Tibial nerve (tissue), 4 donors: ENCODE data around the gene MTX3. TPM values are rescaled to one million over a fixed set of nuclear protein-coding genes. Genes with fewer than 3 reads are reported as not detected.

Experiments
- DNase-seq, 2 donors: peaks; one replicate each; pipeline ENCODE4 v3.0.0-alpha.2; 2019; ENCODE audit warnings: low spot score in 2 of 2
- H3K27ac ChIP-seq, 4 donors: fragments of 200-600 bp; sonication (generic) in 3 of 4; one replicate each; pipeline ENCODE4 v1.5.1; 2017 to 2019; ENCODE audit warnings: mild to moderate bottlenecking in 1 of 4
- H3K27me3 ChIP-seq, 2 donors: fragments of 200-600 bp; sonication (generic) in 1 of 2; one replicate each; pipeline versions ENCODE4 v1.5.1 to v1.6.0; 2017 to 2019
- H3K36me3 ChIP-seq, 3 donors: fragments of 200-600 bp; sonication (generic); one replicate each; pipeline ENCODE4 v1.5.1; 2018 to 2019
- H3K4me1 ChIP-seq, 4 donors: fragments of 200-600 bp; sonication (generic) in 3 of 4; one replicate each; pipeline ENCODE4 v1.5.1; 2017 to 2019
- H3K4me3 ChIP-seq, 4 donors: fragments of 200-600 bp; sonication (generic) in 3 of 4; one replicate each; pipeline ENCODE4 v1.5.1; 2017 to 2019; ENCODE audit warnings: mild to moderate bottlenecking in 1 of 4, moderate library complexity in 1 of 4
- H3K9me3 ChIP-seq, 4 donors: fragments of 200-600 bp; sonication (generic) in 3 of 4; one replicate each; pipeline ENCODE4 v1.5.1; 2017 to 2019
- EP300 ChIP-seq, 2 donors: sonication (generic); formaldehyde crosslinking; IDR thresholded peaks; one replicate each; pipeline ENCODE4 v1.6.1; 2017; ENCODE audit warnings: antibody characterized with exemption in 2 of 2, mild to moderate bottlenecking in 1 of 2
- POLR2A ChIP-seq, 2 donors: fragments of 450-650 bp; IDR thresholded peaks; one replicate each; pipeline ENCODE4 v1.6.1; 2017; ENCODE audit warnings: antibody characterized with exemption in 2 of 2, mild to moderate bottlenecking in 2 of 2, moderate library complexity in 2 of 2
- WGBS, 2 donors: methylation state at CpG; one replicate each; pipeline ENCODE4 v1.1.5; 2018; 5-methylcytosine and 5-hydroxymethylcytosine counted together
- total RNA-seq, 4 donors: library from RNA; depleted of rRNA; stranded (reverse); fragments of >200 nt; gene quantifications; one replicate each; pipeline ENCODE4 v1.1.0, GENCODE V29; 2016
- TF ChIP-seq, protein P1 (sequence below), 5 experiments: fragments of 200-600 bp in 3 of 5; fragments of 450-650 bp in 2 of 5; sonication (generic) in 3 of 5; IDR thresholded peaks; one replicate each; pipeline ENCODE4 v1.5.1; 2016 to 2019; ENCODE audit warnings: antibody characterized with exemption in 5 of 5, mild to moderate bottlenecking in 3 of 5, moderate library complexity in 2 of 5

Gene MTX3
- total RNA-seq, 4 donors from 2014 or later: 12.0 to 20.1 (median 18.4) TPM

DNA sequence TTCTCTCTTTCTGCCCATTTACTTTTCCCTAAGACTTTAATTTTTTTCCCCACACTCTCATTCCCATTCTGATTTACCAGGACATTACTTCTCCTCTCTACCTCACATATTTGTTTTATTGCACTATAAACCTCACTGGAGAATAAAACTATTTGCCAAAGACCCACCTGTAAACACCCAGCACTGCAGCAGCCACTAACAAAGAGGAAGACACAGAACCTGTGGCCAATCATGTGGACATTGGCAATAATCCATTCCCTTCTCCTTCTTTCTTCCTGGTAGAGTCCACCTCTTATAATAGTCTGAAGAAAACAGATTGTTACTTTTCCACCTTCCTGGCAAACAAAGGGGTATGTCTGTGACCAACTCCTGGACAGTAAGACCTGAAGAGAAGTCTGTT lies 35.8 kb upstream of the MTX3 start:
- Histone ChIP-seq H3K9me3 (no peaks in the 10 kb centered on the region), H3K4me3 (no peak overlapping the region), H3K27ac (no peak overlapping the region), H3K36me3 (no peaks in the 10 kb centered on the region), H3K27me3 (no peaks in the 10 kb centered on the region), H3K4me1 (no peaks in the 10 kb centered on the region)
- TF ChIP-seq, protein P1, sequence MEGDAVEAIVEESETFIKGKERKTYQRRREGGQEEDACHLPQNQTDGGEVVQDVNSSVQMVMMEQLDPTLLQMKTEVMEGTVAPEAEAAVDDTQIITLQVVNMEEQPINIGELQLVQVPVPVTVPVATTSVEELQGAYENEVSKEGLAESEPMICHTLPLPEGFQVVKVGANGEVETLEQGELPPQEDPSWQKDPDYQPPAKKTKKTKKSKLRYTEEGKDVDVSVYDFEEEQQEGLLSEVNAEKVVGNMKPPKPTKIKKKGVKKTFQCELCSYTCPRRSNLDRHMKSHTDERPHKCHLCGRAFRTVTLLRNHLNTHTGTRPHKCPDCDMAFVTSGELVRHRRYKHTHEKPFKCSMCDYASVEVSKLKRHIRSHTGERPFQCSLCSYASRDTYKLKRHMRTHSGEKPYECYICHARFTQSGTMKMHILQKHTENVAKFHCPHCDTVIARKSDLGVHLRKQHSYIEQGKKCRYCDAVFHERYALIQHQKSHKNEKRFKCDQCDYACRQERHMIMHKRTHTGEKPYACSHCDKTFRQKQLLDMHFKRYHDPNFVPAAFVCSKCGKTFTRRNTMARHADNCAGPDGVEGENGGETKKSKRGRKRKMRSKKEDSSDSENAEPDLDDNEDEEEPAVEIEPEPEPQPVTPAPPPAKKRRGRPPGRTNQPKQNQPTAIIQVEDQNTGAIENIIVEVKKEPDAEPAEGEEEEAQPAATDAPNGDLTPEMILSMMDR (IDR thresholded peaks at IDR 0.05): no peak
- TF ChIP-seq EP300 (IDR thresholded peaks at IDR 0.05): no peak
- no peak for TF ChIP-seq POLR2A (IDR thresholded peaks at IDR 0.05)
- DNase-seq: no peak

DNA sequence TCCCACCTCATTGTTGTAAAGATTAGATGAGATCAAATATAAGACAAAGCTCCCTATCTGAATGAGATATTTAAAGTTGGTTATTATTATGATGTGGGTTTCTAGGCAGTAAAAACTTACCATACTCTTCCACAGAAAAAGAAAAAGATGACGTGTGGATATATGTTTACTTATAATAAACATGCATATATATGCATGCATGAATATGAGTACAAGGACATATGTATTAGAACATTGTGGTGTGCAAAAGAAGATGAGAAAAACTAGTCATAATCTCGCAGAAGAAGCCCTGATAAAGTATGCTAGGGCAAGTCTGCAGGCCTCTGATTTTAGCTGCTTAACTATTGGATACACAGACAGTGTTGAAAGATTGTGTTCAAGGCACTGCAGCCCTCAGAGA lies 34.0 kb upstream of the MTX3 start:
- WGBS, 2 donors: 85 to 94% methylated on average over 2 of the region's 2 CpGs
- Histone ChIP-seq H3K9me3 (no peaks in the 10 kb centered on the region), H3K27ac (no peak overlapping the region), H3K4me1 (no peaks in the 10 kb centered on the region), H3K36me3 (no peaks in the 10 kb centered on the region), H3K4me3 (no peak overlapping the region), H3K27me3 (no peaks in the 10 kb centered on the region)
- DNase-seq: no peak
- TF ChIP-seq, protein P1 (IDR thresholded peaks at IDR 0.05): no peak
- TF ChIP-seq POLR2A (IDR thresholded peaks at IDR 0.05): no peak
- TF ChIP-seq EP300 (IDR thresholded peaks at IDR 0.05): no peak

DNA sequence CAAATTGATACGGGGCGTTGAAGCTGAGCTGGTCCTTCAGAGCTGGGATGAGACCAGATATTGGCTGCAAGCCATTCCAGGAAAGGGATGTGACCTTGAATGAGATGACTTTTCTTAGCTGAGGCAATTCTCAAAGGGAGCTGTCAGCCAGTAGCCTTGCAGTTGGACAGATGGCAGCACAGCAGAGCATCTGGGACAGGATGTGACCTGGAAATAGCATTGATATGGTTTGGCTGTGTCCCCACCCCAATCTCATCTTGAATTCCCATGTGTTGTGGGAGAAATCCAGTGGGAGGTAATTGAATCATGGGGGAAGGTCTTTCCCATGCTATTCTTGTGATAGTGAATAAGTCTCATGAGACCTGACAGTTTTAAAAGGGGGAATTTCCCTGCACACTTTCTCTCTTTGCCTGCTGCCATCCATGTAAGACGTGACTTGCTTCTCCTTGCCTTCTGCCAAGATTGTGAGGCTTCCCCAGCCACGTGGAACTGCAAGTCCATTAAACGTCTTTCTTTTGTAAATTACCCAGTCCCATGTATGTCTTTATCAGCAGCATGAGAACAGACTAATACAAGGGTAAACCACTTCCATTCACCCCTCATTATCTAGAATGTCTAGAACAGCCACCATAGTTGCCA lies 19.8 kb upstream of the MTX3 start:
- H3K4me1 ChIP-seq: peaks cover 0 to 7% (median 0%) of the 10 kb centered on the region in 4 donors
- H3K4me3 ChIP-seq: no peak overlapping the region
- DNase-seq: no peak
- WGBS, 2 donors: 78% methylated on average over 5 of the region's 5 CpGs
- H3K36me3 ChIP-seq: no peaks in the 10 kb centered on the region
- no peak for TF ChIP-seq POLR2A (IDR thresholded peaks at IDR 0.05)
- TF ChIP-seq, protein P1 (IDR thresholded peaks at IDR 0.05): no peak
- H3K27me3 ChIP-seq: no peaks in the 10 kb centered on the region
- no peaks in the 10 kb centered on the region for H3K9me3 ChIP-seq
- no peak overlapping the region for H3K27ac ChIP-seq

DNA sequence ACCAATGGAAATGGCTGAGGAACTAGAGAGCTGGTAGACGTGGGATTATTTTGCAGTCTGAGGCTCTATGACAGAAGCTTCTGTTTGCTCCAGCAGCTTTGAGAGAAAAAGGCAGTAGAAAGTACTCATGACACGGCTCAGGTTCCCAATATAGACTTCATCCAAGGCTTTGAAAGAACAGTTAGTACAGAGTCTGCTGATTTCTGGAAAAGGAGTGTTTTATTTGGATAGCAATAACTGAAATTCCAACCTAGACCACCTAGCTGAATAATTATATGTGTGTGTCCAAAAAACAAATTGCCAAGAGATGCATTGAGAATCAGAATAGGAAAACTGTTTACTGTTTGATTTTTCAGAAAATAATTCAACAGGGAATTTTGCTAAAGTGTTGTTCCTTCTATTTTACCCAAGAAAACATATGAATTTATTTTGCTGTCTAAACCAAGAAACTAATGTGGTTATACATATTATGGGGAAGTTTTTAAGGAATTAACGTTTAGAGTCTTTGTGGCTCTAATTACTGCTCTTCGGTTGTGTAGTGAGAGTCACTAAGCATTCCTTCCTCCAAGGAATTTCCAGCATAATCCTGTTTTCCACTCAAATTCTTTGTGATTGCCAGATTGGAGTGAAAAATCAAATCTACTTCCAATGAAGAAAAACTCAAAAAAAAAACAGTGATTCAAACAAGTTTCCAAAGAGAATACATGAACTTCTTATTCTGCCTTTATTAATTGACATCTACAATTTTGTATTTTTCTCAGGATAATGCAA lies 18.1 kb upstream of the MTX3 start:
- Histone ChIP-seq H3K4me3 (no peak overlapping the region), H3K4me1 (peaks cover 0 to 7% (median 0%) of the 10 kb centered on the region in 4 donors), H3K36me3 (no peaks in the 10 kb centered on the region), H3K27ac (peak overlapping the region in 3 of 4 donors; percentile 9 to 60 (median 54)), H3K9me3 (no peaks in the 10 kb centered on the region), H3K27me3 (no peaks in the 10 kb centered on the region)
- TF ChIP-seq POLR2A (IDR thresholded peaks at IDR 0.05): no peak
- no peak for TF ChIP-seq EP300 (IDR thresholded peaks at IDR 0.05)
- TF ChIP-seq, protein P1 (IDR thresholded peaks at IDR 0.05): no peak
- DNase-seq: no peak
- 37 to 47% methylated on average over 4 of the region's 4 CpGs for WGBS, 2 donors

DNA sequence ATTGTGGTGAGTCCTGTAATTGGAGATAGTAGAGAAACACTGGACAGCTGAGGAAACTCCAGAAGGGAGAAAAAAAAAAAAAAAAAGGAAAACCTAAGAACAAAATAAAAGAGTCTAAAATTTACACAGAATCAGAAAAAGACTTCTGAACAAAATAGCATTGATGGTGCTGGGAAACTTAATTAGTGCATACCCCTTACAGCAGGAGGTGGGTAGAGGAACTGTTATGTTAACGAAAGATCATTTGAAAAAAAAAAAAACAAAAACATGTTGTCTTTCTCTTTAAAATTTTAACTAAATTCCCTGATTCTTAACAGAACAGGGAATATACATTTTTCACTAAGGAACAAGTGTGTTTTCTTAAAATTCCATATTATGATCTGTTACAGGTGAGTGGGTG lies 11.6 kb upstream of the MTX3 start:
- Histone ChIP-seq H3K9me3 (no peaks in the 10 kb centered on the region), H3K4me3 (no peak overlapping the region), H3K27ac (no peak overlapping the region), H3K4me1 (no peaks in the 10 kb centered on the region), H3K27me3 (no peaks in the 10 kb centered on the region), H3K36me3 (peaks cover 0 to 8% (median 0%) of the 10 kb centered on the region in 3 donors)
- no peak for DNase-seq
- no peak for TF ChIP-seq POLR2A (IDR thresholded peaks at IDR 0.05)
- no peak for TF ChIP-seq EP300 (IDR thresholded peaks at IDR 0.05)
- TF ChIP-seq, protein P1 (IDR thresholded peaks at IDR 0.05): no peak
- 86 to 96% methylated on average over 1 of the region's 1 CpG for WGBS, 2 donors
